Activated T-helper 1 cell treated with anti-CD3 and anti-CD28 coated beads, Interleukin-12 subunit alpha, Interleukin-12 subunit beta, Interleukin-2, Interleukin-4 antibody, amounts not matched to agents 30 ng/mL and 10 ng/mL and 1 ng/mL, durations not matched to agents 14 hours and 24 hours and 36 hours (primary cell): ENCODE measurements around the gene SLC26A4. TPM values are rescaled to one million over a fixed set of nuclear protein-coding genes. Genes with fewer than 3 reads are reported as not detected.

Experiments
- DNase-seq: peaks from one replicate; pipeline ENCODE4 v3.0.0; 2021; ENCODE audit warnings: low spot score
- H3K27ac Mint-ChIP-seq: one replicate; pipeline ENCODE4 v1.8.0; 2021; ENCODE audit warnings: mild to moderate bottlenecking, mixed read lengths
- H3K27me3 Mint-ChIP-seq: one replicate; pipeline ENCODE4 v1.8.0; 2022; ENCODE audit warnings: mild to moderate bottlenecking, moderate library complexity, mixed read lengths; ENCODE audit not compliant: insufficient read depth
- H3K36me3 Mint-ChIP-seq: one replicate; pipeline ENCODE4 v1.8.0; 2021; ENCODE audit warnings: low read depth, mixed read lengths
- H3K4me1 Mint-ChIP-seq: one replicate; pipeline ENCODE4 v1.8.0; 2021; ENCODE audit warnings: low read depth, mixed read lengths
- H3K4me3 Mint-ChIP-seq: one replicate; pipeline ENCODE4 v1.8.0; 2021; ENCODE audit warnings: mild to moderate bottlenecking, moderate library complexity, mixed read lengths
- H3K9me3 Mint-ChIP-seq: one replicate; pipeline ENCODE4 v1.8.0; 2021; ENCODE audit warnings: mixed read lengths
- intact Hi-C: fragments of 100-400 bp; cut with micrococcal nuclease; formaldehyde crosslinking; loops from one replicate; pipeline ENCODE4 v1.15.1; 2024
- total RNA-seq: library from RNA; stranded (reverse); gene quantifications from 2 replicates; pipeline ENCODE4 v1.2.3, GENCODE V29; 2022

SLC26A4 gene
- total RNA-seq, result 7.2 and 7.9 TPM in 2 replicates

DNA sequence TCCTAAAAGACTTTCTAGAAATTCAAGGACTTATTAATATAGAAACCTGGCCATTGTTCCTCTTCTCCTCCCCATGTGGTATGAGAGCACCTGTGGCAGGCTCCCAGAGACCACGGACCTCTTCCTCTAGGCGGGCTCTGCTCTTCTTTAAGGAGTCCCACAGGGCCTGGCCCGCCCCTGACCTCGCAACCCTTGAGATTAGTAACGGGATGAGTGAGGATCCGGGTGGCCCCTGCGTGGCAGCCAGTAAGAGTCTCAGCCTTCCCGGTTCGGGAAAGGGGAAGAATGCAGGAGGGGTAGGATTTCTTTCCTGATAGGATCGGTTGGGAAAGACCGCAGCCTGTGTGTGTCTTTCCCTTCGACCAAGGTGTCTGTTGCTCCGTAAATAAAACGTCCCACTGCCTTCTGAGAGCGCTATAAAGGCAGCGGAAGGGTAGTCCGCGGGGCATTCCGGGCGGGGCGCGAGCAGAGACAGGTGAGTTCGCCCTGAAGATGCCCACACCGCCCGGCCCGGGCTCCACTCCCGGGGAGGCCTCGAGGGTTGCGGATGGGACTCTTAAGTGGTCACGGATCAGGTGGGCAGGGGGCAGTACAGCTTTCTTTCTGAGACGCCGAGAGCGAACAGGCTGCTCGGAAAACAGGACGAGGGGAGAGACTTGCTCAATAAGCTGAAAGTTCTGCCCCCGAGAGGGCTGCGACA lies at the start of gene SLC26A4:
Gene SLC26A4 (plus strand): TSS at position 448 of the 700 bp plus-strand sequence. CDS start 814 bp downstream, outside the sequence.
- intact Hi-C loops, result loop anchor here (2.0 to 10.0 kb wide), 5 partner anchors 56 to 1376 kb away; partner anchors contain the start of genes NAMPT and PIK3CG
- peak; percentile 31 for DNase-seq
- H3K4me3 Mint-ChIP-seq, result peak within 1 kb of the TSS; percentile 96
- peaks cover 45% of the 10 kb centered on the region for H3K4me1 Mint-ChIP-seq
- no peaks in the 10 kb centered on the region for H3K9me3 Mint-ChIP-seq
- peaks cover 3% of the 10 kb centered on the region for H3K27me3 Mint-ChIP-seq
- H3K36me3 Mint-ChIP-seq, result peaks cover 1% of the 10 kb centered on the region
- peak within 1 kb of the TSS; percentile 92 for H3K27ac Mint-ChIP-seq

DNA sequence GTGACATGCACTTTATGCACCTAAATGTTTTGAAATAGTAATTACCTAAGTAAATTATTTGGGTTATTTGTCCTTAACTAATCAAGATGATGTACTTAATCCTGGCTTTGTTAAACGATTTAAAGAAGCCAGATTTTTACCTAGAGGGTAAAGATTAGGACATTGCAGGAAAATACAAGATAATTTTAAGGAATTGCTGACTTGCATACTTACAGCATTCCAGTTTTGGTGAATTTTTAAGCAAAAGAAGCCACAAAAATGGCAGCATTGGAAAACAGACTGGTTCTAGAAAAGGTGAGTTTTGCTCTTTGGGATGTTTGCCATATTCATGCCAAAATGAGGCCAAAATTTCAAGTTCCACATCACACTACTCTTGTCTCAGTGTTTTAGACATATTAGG lies 47.2 kb upstream of the SLC26A4 start:
- Mint-ChIP-seq H3K4me1 (peaks cover 17% of the 10 kb centered on the region), H3K36me3 (peaks cover 47% of the 10 kb centered on the region), H3K9me3 (no peaks in the 10 kb centered on the region), H3K27me3 (no peaks in the 10 kb centered on the region), H3K27ac (no peak overlapping the region), H3K4me3 (no peak overlapping the region)
- intact Hi-C loops, result no loop called here
- no peak for DNase-seq

DNA sequence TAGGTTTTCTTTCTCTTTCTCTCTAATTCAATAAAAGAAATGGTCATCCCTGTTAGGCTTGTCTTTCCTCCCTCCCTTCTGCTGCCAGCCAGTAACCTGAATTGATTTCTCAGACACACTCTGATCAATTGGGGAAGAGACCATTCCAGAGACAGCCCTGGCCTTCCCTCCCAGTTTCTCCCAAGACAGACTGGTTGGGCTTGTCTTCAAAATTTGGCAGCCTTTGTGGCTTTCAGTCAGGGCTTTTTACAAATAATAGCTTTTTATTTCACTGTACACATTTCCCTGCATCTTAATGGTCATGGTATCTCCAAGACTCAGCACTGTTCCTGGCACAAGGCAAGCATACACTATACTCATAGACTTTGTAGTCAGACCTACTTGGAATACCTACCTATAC lies 46.7 kb upstream of the SLC26A4 start:
- H3K27ac Mint-ChIP-seq, result no peak overlapping the region
- no peak overlapping the region for H3K4me3 Mint-ChIP-seq
- no peak for DNase-seq
- no peaks in the 10 kb centered on the region for H3K9me3 Mint-ChIP-seq
- peaks cover 17% of the 10 kb centered on the region for H3K4me1 Mint-ChIP-seq
- H3K36me3 Mint-ChIP-seq, result peaks cover 45% of the 10 kb centered on the region
- intact Hi-C loops, result no loop called here
- H3K27me3 Mint-ChIP-seq, result no peaks in the 10 kb centered on the region

DNA sequence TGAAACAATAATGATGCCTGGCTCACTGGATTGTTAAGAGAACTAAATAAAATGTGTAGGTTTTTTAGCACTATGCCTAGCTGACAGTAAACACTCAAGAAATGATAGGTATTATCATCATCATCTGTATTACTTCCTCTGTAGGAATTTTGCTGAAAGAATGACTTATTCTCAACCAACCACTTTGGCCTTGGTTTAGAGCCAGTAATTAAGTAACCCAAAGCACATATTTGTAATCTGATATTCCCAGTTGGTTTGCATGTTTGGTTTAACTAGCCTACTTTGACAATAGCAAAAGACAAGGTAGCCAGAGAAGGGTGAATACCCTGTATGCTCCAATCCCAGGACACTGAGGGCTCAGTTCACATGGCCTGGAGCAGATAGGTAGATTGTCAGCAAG lies 46.2 kb upstream of the SLC26A4 start:
- no peak for DNase-seq
- no peaks in the 10 kb centered on the region for H3K9me3 Mint-ChIP-seq
- peaks cover 17% of the 10 kb centered on the region for H3K4me1 Mint-ChIP-seq
- no peak overlapping the region for H3K27ac Mint-ChIP-seq
- H3K27me3 Mint-ChIP-seq, result no peaks in the 10 kb centered on the region
- intact Hi-C loops, result no loop called here
- no peak overlapping the region for H3K4me3 Mint-ChIP-seq
- H3K36me3 Mint-ChIP-seq, result peaks cover 42% of the 10 kb centered on the region

DNA sequence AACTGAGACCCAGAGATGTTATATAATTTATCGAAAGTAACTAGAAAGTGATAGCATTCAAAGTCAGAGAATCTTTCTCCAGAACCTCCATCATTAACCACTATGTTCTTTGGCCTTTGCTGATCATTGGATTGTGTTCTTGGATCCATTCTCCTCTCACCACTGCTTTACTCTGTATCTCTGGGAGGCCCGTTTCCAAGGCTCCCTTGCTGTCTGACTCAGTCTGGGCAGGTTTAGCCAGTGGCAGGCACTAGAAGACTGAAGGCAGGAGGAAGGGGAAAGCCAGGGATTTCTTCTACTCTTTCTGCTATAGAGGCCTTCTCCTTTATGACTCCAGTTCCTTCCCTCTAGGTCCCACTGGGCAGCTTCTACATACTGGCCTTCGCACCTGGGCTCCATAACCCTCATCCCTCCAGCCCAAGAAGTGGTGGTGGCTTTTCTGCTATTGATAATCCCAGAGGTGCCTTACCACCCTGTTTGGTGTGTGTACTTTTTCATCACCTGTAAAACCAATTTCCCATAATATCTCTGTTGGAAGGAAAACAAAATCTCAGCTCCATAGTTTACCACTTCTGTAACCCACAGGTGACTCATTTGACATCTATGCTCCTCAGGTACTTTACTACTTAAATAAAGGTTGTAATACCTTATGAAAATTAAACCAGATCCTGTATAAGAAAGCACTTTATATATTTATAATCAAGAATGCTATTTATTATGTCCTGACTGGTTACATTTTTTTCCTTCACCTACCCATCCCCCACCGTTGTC lies 44.5 kb upstream of the SLC26A4 start:
- Mint-ChIP-seq H3K27me3 (no peaks in the 10 kb centered on the region), H3K4me1 (peaks cover 17% of the 10 kb centered on the region), H3K27ac (no peak overlapping the region), H3K36me3 (peaks cover 38% of the 10 kb centered on the region), H3K4me3 (no peak overlapping the region), H3K9me3 (no peaks in the 10 kb centered on the region)
- intact Hi-C loops, result no loop called here
- no peak for DNase-seq

DNA sequence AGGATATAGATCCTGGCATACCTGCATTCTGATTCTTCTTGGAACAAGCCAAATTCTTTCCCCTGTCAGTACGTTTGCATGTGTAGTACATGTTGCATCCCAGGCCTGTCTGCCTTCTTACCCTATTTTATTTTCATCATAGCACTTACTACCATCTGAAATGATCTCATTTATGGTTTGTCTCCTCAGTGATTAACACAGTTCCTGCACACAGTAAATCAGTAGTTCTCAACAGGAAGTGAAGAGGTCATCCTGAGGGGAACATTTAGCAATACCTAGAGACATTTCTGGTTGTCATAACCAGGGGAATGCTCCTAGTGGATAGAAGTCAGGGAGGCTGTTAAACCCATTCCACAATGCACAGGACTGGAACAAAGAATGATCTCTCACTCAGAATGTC lies 38.2 kb upstream of the SLC26A4 start:
- H3K27ac Mint-ChIP-seq, result no peak overlapping the region
- no peak overlapping the region for H3K4me3 Mint-ChIP-seq
- no peak for DNase-seq
- no peaks in the 10 kb centered on the region for H3K4me1 Mint-ChIP-seq
- H3K27me3 Mint-ChIP-seq, result no peaks in the 10 kb centered on the region
- peaks cover 7% of the 10 kb centered on the region for H3K36me3 Mint-ChIP-seq
- intact Hi-C loops, result loop anchor here (5.0 kb wide), 1 partner anchor 35 kb away; no protein-coding TSS in a partner anchor
- peaks cover 6% of the 10 kb centered on the region for H3K9me3 Mint-ChIP-seq

DNA sequence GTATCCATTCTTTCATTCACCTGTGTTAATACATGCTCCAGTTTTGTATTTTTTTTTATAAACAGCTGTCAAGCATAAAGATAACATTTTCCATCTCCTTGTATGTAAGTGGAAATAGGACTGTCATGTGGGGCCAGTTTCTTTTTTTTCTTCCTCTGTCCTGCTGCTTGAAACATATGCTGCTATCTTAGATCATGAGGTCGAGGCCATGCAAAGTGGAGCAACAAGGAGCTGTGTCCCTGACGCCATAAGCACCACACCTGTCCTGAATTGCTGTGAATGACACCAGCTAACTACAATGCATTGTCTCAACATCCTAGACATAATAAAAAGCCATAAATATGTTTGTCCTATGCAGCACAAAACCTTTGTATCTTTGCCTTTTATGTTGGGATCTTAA lies 37.7 kb upstream of the SLC26A4 start:
- peaks cover under 1% of the 10 kb centered on the region for H3K4me1 Mint-ChIP-seq
- intact Hi-C loops, result loop anchor here (5.0 kb wide), 1 partner anchor 34 kb away; no protein-coding TSS in a partner anchor

DNA sequence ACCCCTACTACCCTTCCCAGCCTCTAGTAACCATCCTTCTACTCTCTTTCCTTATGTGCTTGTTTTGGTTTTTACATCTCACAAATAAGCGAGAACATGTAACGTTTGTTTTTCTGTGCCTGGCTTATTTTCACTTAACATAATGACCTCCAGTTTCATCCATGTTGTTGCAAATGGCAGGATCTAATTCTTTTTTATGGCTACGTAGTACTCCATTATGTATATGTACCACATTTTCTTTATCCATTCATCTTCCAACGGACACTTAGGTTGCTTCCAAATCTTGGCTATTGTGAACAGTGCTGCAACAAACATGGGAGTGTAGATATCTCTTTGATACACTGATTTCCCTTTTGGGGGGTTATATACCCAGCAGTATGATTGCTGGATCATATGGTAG lies 33.6 kb upstream of the SLC26A4 start:
- Mint-ChIP-seq H3K36me3 (peaks cover 13% of the 10 kb centered on the region), H3K4me3 (no peak overlapping the region), H3K27me3 (no peaks in the 10 kb centered on the region), H3K27ac (no peak overlapping the region), H3K9me3 (peaks cover 7% of the 10 kb centered on the region), H3K4me1 (peaks cover 19% of the 10 kb centered on the region)
- intact Hi-C loops, result no loop called here
- no peak for DNase-seq

More for the DNA sequence above, 37.7 kb upstream of the SLC26A4 start:
- Mint-ChIP-seq H3K27ac (no peak overlapping the region), H3K36me3 (peaks cover 7% of the 10 kb centered on the region), H3K27me3 (no peaks in the 10 kb centered on the region), H3K4me3 (no peak overlapping the region), H3K9me3 (peaks cover 7% of the 10 kb centered on the region)
- DNase-seq, result no peak

DNA sequence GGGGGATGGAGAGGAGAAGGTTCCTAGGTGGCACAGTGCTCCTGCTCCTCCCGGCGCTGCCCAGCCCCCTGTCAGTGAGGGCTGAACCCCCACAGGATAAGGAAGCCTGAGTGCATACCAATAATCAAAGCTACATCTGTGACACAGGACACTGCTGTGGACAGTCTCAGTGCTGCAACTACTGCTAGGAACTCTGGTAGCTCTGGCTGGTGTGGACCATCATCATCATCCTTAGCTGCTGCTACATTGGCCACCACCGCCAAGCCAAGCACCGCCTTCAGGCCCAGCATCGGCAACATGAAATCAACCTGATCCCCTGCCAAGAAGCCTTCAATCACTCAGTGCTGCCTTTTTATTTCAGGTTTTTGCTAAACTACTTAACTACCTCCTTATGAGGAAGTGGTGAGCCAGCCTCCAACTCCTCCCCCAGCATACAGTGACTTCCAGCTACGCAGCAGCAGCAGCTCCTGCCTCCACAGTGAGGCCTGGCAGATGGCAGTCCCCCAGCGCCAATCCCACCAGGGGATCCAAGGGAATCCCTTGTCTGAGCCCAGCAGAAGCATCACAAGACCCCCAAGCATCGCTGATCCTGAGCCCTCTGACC lies 32.1 kb upstream of the SLC26A4 start:
- Mint-ChIP-seq H3K9me3 (peaks cover 7% of the 10 kb centered on the region), H3K27ac (no peak overlapping the region), H3K4me1 (peaks cover 35% of the 10 kb centered on the region), H3K36me3 (peaks cover 13% of the 10 kb centered on the region), H3K27me3 (no peaks in the 10 kb centered on the region), H3K4me3 (no peak overlapping the region)
- peak; percentile 4 for DNase-seq
- intact Hi-C loops, result no loop called here

DNA sequence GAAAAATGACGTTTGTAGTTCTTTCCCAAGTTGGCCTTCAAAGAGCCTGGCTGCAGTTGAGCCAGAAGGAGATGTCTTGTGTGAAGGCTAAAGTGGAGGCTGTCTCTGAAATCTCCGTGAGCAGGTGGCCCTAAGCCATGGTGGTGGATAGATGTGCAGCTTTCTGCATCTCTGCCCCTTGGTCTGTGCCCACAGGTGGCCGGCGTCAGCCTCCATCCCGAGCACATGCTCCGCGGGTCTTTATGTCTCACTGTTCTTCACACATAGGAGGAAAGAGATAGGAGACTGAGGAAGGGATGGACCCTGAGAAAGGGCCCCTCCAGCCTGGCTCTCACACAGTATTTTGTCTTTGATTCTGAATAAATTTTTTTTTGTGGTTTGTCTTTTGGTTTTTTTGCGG lies 30.3 kb upstream of the SLC26A4 start:
- DNase-seq, result no peak
- Mint-ChIP-seq H3K9me3 (peaks cover 7% of the 10 kb centered on the region), H3K27me3 (no peaks in the 10 kb centered on the region), H3K4me3 (no peak overlapping the region), H3K27ac (no peak overlapping the region), H3K36me3 (peaks cover 13% of the 10 kb centered on the region), H3K4me1 (peaks cover 52% of the 10 kb centered on the region)
- intact Hi-C loops, result no loop called here

DNA sequence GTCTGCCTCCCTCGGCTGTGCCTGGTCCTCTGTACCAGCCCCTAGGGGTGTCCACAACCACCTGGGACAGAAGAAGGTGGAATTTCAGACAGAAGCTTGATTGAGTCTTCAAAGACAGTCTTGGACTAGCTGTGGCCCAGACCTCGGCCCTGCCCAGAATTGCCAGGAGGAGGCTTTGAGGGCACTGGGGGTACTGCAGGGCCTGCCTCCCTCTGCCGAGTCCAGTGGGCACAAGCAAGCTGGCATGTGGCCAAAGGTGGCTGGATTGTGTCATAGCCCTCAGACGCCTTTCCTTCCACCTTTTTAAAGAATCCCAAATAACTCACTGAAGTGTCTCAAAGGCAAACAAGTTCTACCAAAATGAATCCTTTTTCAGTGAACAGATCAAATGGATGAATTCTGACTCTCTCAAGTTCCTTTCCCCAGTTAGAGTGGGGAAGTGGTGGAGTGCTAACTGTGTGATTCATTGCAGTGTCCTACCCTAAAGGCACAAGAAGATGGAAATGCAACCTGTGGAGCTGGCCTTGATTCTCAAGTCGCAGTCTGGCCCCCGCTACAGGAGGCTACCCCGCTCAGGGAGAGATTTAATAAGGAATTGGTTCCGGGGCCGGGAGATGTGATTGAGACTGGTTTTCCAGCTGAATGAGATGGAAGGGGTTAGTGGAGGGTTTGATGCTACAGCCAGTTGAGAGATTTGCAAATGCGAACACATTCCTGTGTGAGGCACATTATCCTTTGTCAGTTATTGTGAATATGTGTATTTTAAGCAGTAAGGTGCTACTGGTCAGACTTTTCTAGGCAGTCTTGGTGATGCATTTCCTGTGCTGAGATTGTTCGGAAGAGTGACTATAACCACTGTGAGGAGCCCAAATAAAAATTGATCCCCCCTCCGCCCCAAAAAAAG lies 28.8 kb upstream of the SLC26A4 start:
- DNase-seq, result no peak
- H3K4me3 Mint-ChIP-seq, result no peak overlapping the region
- H3K36me3 Mint-ChIP-seq, result peaks cover 13% of the 10 kb centered on the region
- no peak overlapping the region for H3K27ac Mint-ChIP-seq
- peaks cover 6% of the 10 kb centered on the region for H3K9me3 Mint-ChIP-seq
- peaks cover 57% of the 10 kb centered on the region for H3K4me1 Mint-ChIP-seq
- intact Hi-C loops, result no loop called here
- no peaks in the 10 kb centered on the region for H3K27me3 Mint-ChIP-seq

DNA sequence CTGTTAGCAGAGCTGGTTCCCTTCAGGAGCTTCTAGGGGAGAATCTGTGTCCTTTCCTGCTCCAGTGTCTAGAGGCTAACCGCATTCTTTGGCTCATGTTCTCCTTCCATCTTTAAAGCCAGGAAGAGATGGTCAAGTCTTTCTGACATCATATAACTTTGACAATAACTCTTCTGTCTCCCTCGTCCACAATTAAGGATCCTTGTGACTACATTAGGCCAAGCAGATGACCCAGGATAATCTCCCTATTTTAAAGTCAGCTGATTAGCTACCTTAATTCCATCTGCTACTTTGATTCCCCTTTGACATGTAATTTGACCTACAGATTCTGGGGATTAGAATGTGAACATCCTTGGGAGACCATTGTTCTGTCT lies 28.1 kb upstream of the SLC26A4 start:
- intact Hi-C loops, result no loop called here
- peaks cover 13% of the 10 kb centered on the region for H3K36me3 Mint-ChIP-seq
- no peaks in the 10 kb centered on the region for H3K27me3 Mint-ChIP-seq
- DNase-seq, result no peak
- H3K27ac Mint-ChIP-seq, result no peak overlapping the region
- no peak overlapping the region for H3K4me3 Mint-ChIP-seq
- peaks cover 57% of the 10 kb centered on the region for H3K4me1 Mint-ChIP-seq
- peaks cover 3% of the 10 kb centered on the region for H3K9me3 Mint-ChIP-seq
